GM23338 (cell line): ENCODE results near the gene DOCK4. TPM values are rescaled to one million over a fixed set of nuclear protein-coding genes. Genes with fewer than 3 reads are reported as not detected.

Experiments
- ATAC-seq: fragments of 200-7000 bp; cut with Tn5 transposase; 3 replicates; pipeline ENCODE4 v1.9.1; 2020
- DNase-seq: peaks from one replicate; pipeline ENCODE4 v3.0.0-alpha.2; 2015; ENCODE audit warnings: low spot score
- H2AFZ ChIP-seq: fragments of 200-600 bp; sonication (generic); 2 replicates; pipeline ENCODE4 v1.8.0; 2016; ENCODE audit warnings: antibody characterized with exemption, mild to moderate bottlenecking, moderate library complexity
- H3F3A ChIP-seq: fragments of 200-600 bp; sonication (generic); replicated peaks from 2 replicates; pipeline ENCODE4 v1.8.0; 2017; ENCODE audit warnings: antibody characterized with exemption, mixed run types, low read depth
- H3K27ac ChIP-seq: fragments of 200-600 bp; sonication (generic); 2 replicates; pipeline ENCODE4 v1.6.1; 2016; ENCODE audit warnings: low read depth
- H3K27me3 ChIP-seq: fragments of 200-600 bp; sonication (generic); 2 replicates; pipeline ENCODE4 v1.8.0; 2016; ENCODE audit warnings: mild to moderate bottlenecking, mixed run types, moderate library complexity; ENCODE audit not compliant: insufficient read depth
- H3K36me3 ChIP-seq: fragments of 200-600 bp; sonication (generic); 2 replicates; pipeline ENCODE4 v1.8.0; 2016; ENCODE audit warnings: mild to moderate bottlenecking; ENCODE audit not compliant: insufficient read depth
- H3K4me1 ChIP-seq: fragments of 200-600 bp; sonication (generic); 2 replicates; pipeline ENCODE4 v1.8.0; 2016; ENCODE audit warnings: mild to moderate bottlenecking, moderate library complexity; ENCODE audit not compliant: insufficient read depth
- H3K4me2 ChIP-seq: fragments of 200-600 bp; sonication (generic); 2 replicates; pipeline ENCODE4 v1.7.1; 2017; ENCODE audit warnings: mixed run types
- H3K4me3 ChIP-seq: fragments of 200-600 bp; sonication (generic); 2 replicates; pipeline ENCODE4 v1.6.1; 2016; ENCODE audit warnings: mixed run types
- H3K79me2 ChIP-seq: fragments of 200-600 bp; sonication (generic); replicated peaks from 2 replicates; pipeline ENCODE4 v1.8.0; 2017; ENCODE audit warnings: mild to moderate bottlenecking; ENCODE audit not compliant: insufficient read depth
- H3K9me2 ChIP-seq: fragments of 200-600 bp; sonication (generic); 2 replicates; pipeline ENCODE4 v1.8.0; 2017; ENCODE audit not compliant: insufficient read depth
- H4K20me1 ChIP-seq: fragments of 200-600 bp; sonication (generic); replicated peaks from 2 replicates; pipeline ENCODE4 v1.8.0; 2017; ENCODE audit warnings: mild to moderate bottlenecking; ENCODE audit not compliant: insufficient read depth
- H3K27ac Mint-ChIP-seq: 2 replicates; pipeline ENCODE4 v1.8.0; 2020; ENCODE audit warnings: inconsistent platforms, mild to moderate bottlenecking, moderate library complexity, mixed read lengths
- H3K27me3 Mint-ChIP-seq: 3 replicates; pipeline ENCODE4 v1.8.0; 2022; ENCODE audit warnings: low read depth, mild to moderate bottlenecking, moderate library complexity, mixed read lengths, inconsistent platforms; ENCODE audit not compliant: insufficient read depth, poor library complexity
- H3K36me3 Mint-ChIP-seq: 3 replicates; pipeline ENCODE4 v1.8.0; 2021; ENCODE audit warnings: low read depth, mild to moderate bottlenecking, inconsistent platforms, moderate library complexity, mixed read lengths
- H3K4me1 Mint-ChIP-seq: 3 replicates; pipeline ENCODE4 v1.8.0; 2020; ENCODE audit warnings: mild to moderate bottlenecking, inconsistent platforms, mixed read lengths
- H3K4me3 Mint-ChIP-seq: 3 replicates; pipeline ENCODE4 v1.8.0; 2021; ENCODE audit warnings: moderate library complexity, mild to moderate bottlenecking, inconsistent platforms, mixed read lengths
- H3K9me3 Mint-ChIP-seq: 3 replicates; pipeline ENCODE4 v1.8.0; 2020; ENCODE audit warnings: moderate library complexity, mild to moderate bottlenecking, inconsistent platforms, mixed read lengths
- CREB1 ChIP-seq: fragments of 250-450 bp; sonication (Bioruptor Pico); IDR thresholded peaks from 2 replicates; pipeline ENCODE4 v1.5.0; 2020; ENCODE audit warnings: low read depth, mild to moderate bottlenecking, moderate library complexity
- CTCF ChIP-seq, 2 experiments: fragments of 200-600 bp in 1 of 2; sonication (generic) in 1 of 2; conservative IDR thresholded peaks; 2 replicates each; pipeline versions ENCODE4 v1.5.1 to v1.6.1; 2016 to 2017; ENCODE audit warnings: antibody characterized with exemption in 2 of 2, low read depth in 2 of 2, mild to moderate bottlenecking in 2 of 2, moderate library complexity in 1 of 2
- ETS1 ChIP-seq: IDR thresholded peaks from 2 replicates; pipeline ENCODE4 v1.6.1; 2016; ENCODE audit warnings: antibody characterized with exemption
- EZH2 ChIP-seq: fragments of 200-600 bp; sonication (generic); IDR thresholded peaks from one replicate; pipeline ENCODE4 v1.8.0; 2017; ENCODE audit warnings: antibody characterized with exemption, mild to moderate bottlenecking, low read depth; ENCODE audit not compliant: unreplicated experiment
- EZH2phosphoT487 ChIP-seq: fragments of 200-600 bp; sonication (generic); IDR thresholded peaks from one replicate; pipeline ENCODE4 v1.8.1; 2018; ENCODE audit warnings: antibody characterized with exemption; ENCODE audit not compliant: unreplicated experiment
- JUNB ChIP-seq: IDR thresholded peaks from one replicate; pipeline ENCODE4 v1.6.1; 2016; ENCODE audit warnings: antibody characterized with exemption; ENCODE audit not compliant: unreplicated experiment
- REST ChIP-seq: IDR thresholded peaks from one replicate; pipeline ENCODE4 v1.6.1; 2018; ENCODE audit warnings: antibody characterized with exemption; ENCODE audit not compliant: unreplicated experiment
- STAT1 ChIP-seq: IDR thresholded peaks from one replicate; pipeline ENCODE4 v1.6.1; 2016; ENCODE audit warnings: antibody characterized with exemption; ENCODE audit not compliant: unreplicated experiment
- ZNF331 ChIP-seq: fragments of 250-450 bp; sonication (Bioruptor Pico); IDR thresholded peaks from 2 replicates; pipeline ENCODE4 v1.5.0; 2020; ENCODE audit warnings: low read depth, mild to moderate bottlenecking, moderate library complexity
- polyA plus RNA-seq: library from polyadenylated mRNA; unstranded; fragments of >200 nt; fragmentation: Nextera tagmentation; extraction: Ambion mirVana; gene quantifications from 2 replicates; pipeline ENCODE4 v1.2.1, GENCODE V29; 2016
- total RNA-seq: library from RNA; depleted of rRNA; stranded (reverse); fragments of >200 nt; shearing (Covaris generic); gene quantifications from 2 replicates; pipeline ENCODE4 v1.2.3, GENCODE V29; 2014

DOCK4 gene
- total and polyA plus RNA-seq, 2 experiments from 2014 or later, result 6.3 to 33.8 TPM

- Histone ChIP-seq H3K27ac (no peak overlapping the region), H3K4me2 (no peak overlapping the region), H3K9me2 (no peaks in the 10 kb centered on the region), H4K20me1 (no peaks in the 10 kb centered on the region), H3F3A (no peaks in the 10 kb centered on the region), H2AFZ (no peak overlapping the region), H3K27me3 (no peaks in the 10 kb centered on the region), H3K4me1 (peaks cover 19% of the 10 kb centered on the region; the same call in 1 of the 2 replicates), H3K79me2 (no peaks in the 10 kb centered on the region), H3K36me3 (no peaks in the 10 kb centered on the region), H3K4me3 (no peak overlapping the region)
- peaks cover 28% of the 10 kb centered on the region for H3K4me1 Mint-ChIP-seq
- no peaks in the 10 kb centered on the region for H3K9me3 Mint-ChIP-seq
- DNase-seq (no peak), ATAC-seq (no peak)
- peaks cover 36% of the 10 kb centered on the region for H3K36me3 Mint-ChIP-seq
- H3K27me3 Mint-ChIP-seq, result peaks cover 5% of the 10 kb centered on the region
- H3K27ac Mint-ChIP-seq, result peak overlapping the region; percentile 73
- TF ChIP-seq CREB1 (CRISPR knock-in tag), result no peak
- no peak for TF ChIP-seq REST
- TF ChIP-seq CTCF (conservative IDR thresholded peaks at IDR 0.05; ENCODE audit: low read depth in 2 of 2), result no peak
- TF ChIP-seq STAT1, result no peak
- no peak for TF ChIP-seq ZNF331 (CRISPR knock-in tag)
- TF ChIP-seq ETS1, result no peak
- no peak for TF ChIP-seq JUNB
- TF ChIP-seq EZH2phosphoT487, result no peak
- no peak for TF ChIP-seq EZH2
- no peak overlapping the region for H3K4me3 Mint-ChIP-seq
Measured at GRCh38 chr7:111770116-111770515, 436.1 kb downstream of the DOCK4 start.
